ENCODE data around the gene TMEM144.
"Not testable (repeated sequence)": the region's sequence is repeated elsewhere in the genome, so short reads cannot be mapped to it uniquely, and the experiment has no call there.

Gene TMEM144

GRCh38 chr4:158192439-158193158, 17.7 kb upstream of the TMEM144 start:
- no peak for DNase-seq (ENCODE audit: low read depth)

GRCh38 chr4:158193171-158193749, 17.0 kb upstream of the TMEM144 start:
- no peak for DNase-seq (ENCODE audit: low read depth)

GRCh38 chr4:158195297-158195696, 15.0 kb upstream of the TMEM144 start:
- DNase-seq (ENCODE audit: low read depth): no peak

- no peak for DNase-seq (ENCODE audit: low read depth)
Measured at GRCh38 chr4:158197194-158197776, 13.0 kb upstream of the TMEM144 start.

GRCh38 chr4:158200214-158200613, 10.1 kb upstream of the TMEM144 start:
- no peak for DNase-seq (ENCODE audit: low read depth)

- DNase-seq (ENCODE audit: low read depth): no peak
Measured at GRCh38 chr4:158201322-158201721, 9.0 kb upstream of the TMEM144 start.

- DNase-seq (ENCODE audit: low read depth): no peak
Measured at GRCh38 chr4:158201876-158202275, 8.4 kb upstream of the TMEM144 start.

- DNase-seq (ENCODE audit: low read depth): no peak
Measured at GRCh38 chr4:158202481-158202880, 7.8 kb upstream of the TMEM144 start.

- DNase-seq (ENCODE audit: low read depth): no peak
Measured at GRCh38 chr4:158203436-158203835, 6.8 kb upstream of the TMEM144 start.

GRCh38 chr4:158203929-158204328, 6.4 kb upstream of the TMEM144 start:
- DNase-seq (ENCODE audit: low read depth): no peak

GRCh38 chr4:158208963-158209640, 1.2 kb upstream of the TMEM144 start:
- DNase-seq (ENCODE audit: low read depth): no peak

- no peak for DNase-seq (ENCODE audit: low read depth)
Measured at GRCh38 chr4:158211222-158211621, 936 bp downstream of the TMEM144 start.

- DNase-seq (ENCODE audit: low read depth): no peak
Measured at GRCh38 chr4:158213466-158213865, 3.2 kb downstream of the TMEM144 start.

- no peak for DNase-seq (ENCODE audit: low read depth)
Measured at GRCh38 chr4:158214856-158215255, 4.6 kb downstream of the TMEM144 start.

GRCh38 chr4:158217763-158218162, 7.5 kb downstream of the TMEM144 start:
- no peak for DNase-seq (ENCODE audit: low read depth)

- DNase-seq (ENCODE audit: low read depth): no peak
Measured at GRCh38 chr4:158219623-158220022, 9.3 kb downstream of the TMEM144 start.

GRCh38 chr4:158224318-158224717, 14.0 kb downstream of the TMEM144 start:
- DNase-seq (ENCODE audit: low read depth): not testable (repeated sequence)

GRCh38 chr4:158224999-158225398, 14.7 kb downstream of the TMEM144 start:
- DNase-seq (ENCODE audit: low read depth): not testable (repeated sequence)

- DNase-seq (ENCODE audit: low read depth): not testable (repeated sequence)
Measured at GRCh38 chr4:158227880-158228279, 17.6 kb downstream of the TMEM144 start.

GRCh38 chr4:158228399-158228798, 18.1 kb downstream of the TMEM144 start:
- DNase-seq (ENCODE audit: low read depth): not testable (repeated sequence)

GRCh38 chr4:158229768-158230167, 19.5 kb downstream of the TMEM144 start:
- DNase-seq (ENCODE audit: low read depth): no peak

- DNase-seq (ENCODE audit: low read depth): no peak
Measured at GRCh38 chr4:158234671-158235070, 24.4 kb downstream of the TMEM144 start.

All from stimulated activated CD8-positive, alpha-beta memory T cell treated with anti-CD3 and anti-CD28 coated beads, Interleukin-4, amount 100 ng/mL, for 24 hours (primary cell).